GM18519 (cell line): ENCODE data around the gene CRYBG3.
"Not testable (repeated sequence)": the region's sequence is repeated elsewhere in the genome, so short reads cannot be mapped to it uniquely, and the experiment has no call there.

ENCODE experiments used
- ATAC-seq: cut with Tn5 transposase; IDR thresholded peaks from one replicate; pipeline ENCODE4 v1.9.1; 2021; ENCODE audit warnings: mild to moderate bottlenecking, moderate library complexity; ENCODE audit not compliant: unreplicated experiment, low FRiP score

Gene CRYBG3

GRCh38 chr3:97892852-97893251 is 71.0 kb downstream of the CRYBG3 start:
- ATAC-seq, result no peak

DNA sequence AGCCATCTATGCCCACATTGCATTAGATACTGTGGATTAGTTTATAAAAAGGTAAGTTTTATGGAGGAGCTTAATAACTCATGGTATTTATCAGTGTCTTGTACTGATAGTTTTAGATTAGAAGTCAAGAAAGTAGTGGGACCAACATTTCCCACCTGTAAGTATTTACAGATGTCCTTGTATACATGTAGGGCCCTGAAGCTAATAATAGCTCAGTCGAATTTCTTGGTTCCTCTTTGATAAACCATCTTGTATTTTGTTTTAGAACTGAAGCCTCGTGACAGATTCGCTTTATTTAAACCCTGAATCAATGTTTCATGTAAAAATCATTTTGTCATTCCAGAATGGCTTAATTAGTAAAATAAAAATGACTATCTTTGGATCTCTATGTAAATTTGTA is 73.4 kb downstream of the CRYBG3 start:
- ATAC-seq, result peak; percentile 60

- no peak for ATAC-seq
These were observed 74.3 kb downstream of the CRYBG3 start for GRCh38 chr3:97896129-97896528.

DNA sequence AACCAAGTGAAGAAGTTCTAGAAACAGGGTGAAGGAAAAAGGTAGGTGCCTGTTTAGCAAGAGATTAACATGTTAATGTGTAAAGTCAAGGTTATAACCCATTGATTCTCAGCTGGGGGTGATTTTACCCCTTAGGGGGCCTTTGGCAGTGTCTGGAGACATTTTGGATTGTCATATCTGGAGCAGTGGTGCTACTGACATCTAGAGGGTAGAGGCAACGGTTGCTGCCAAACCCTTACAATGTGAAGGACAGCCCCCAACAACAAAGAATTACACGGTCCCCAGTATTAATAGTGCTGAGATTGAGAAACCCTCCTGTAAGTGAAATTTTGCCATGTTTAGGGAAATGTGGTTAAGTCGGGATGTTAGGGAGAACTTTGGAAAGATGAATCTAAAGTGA is 74.7 kb downstream of the CRYBG3 start:
- no peak for ATAC-seq

- ATAC-seq, result no peak
These were observed 77.5 kb downstream of the CRYBG3 start for GRCh38 chr3:97899331-97899730.

DNA sequence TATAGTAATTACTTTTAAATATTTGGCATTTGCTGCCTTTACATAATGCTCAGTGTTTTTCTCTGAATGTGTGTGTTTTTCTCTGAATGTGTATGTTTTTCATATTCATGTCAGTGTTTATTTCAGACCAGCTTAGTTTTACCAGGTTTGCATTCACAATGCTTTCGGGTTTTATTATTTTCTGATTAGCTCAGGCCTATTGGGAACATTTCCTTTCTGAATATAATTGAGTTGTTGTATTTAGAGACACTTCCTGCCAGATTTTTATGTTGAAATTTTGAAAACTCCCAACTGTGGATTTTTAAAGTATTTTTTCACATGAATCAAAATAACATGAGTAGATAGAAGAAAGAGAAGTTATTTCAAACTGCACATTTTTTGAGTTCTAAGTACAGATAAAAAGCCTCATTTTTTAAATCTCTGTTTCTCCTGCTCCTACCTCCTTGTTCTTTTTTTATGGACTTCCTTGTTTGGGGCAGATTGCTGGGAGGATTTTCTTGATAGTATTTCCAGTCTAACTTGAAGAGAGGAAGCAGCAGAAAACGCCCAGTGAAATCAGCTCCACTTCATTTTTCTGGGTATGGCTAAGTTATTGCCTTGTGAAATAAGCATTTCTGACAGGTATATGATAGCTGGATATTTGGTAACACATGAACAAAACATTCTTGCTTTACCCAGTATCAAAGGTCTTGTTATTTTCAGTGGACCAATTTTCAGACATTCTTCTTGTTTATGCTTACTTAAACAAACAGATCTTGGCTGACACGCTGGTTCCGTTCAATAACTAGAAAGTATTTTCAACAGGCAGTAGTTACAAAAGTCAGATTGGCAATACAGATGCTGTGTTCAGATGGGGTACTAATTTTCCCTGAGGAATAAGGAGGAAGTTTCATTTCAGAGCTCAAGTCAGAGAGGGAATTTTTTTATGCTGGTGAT is 79.8 kb downstream of the CRYBG3 start:
- no peak for ATAC-seq

- not testable (repeated sequence) for ATAC-seq
These were observed 88.0 kb downstream of the CRYBG3 start for GRCh38 chr3:97909830-97910229.

DNA sequence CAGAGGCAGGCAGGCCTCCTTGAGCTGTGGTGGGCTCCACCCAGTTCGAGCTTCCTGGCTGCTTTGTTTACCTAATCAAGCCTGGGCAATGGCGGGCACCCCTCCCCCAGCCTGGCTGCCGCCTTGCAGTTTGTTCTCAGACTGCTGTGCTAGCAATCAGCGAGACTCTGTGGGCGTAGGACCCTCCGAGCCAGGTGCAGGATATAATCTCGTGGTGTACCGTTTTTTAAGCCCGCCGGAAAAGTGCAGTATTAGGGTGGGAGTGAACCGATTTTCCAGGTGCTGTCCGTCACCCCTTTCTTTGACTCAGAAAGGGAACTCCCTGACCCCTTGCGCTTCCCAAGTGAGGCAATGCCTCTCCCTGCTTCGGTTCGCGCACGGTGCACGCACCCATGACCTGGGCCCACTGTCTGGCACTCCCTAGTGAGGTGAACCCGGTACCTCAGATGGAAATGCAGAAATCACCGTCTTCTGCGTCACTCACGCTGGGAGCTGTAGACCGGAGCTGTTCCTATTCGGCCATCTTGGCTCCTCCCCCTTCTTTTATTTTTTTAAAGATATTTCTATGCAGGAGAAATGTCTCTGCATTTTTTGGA is 88.5 kb downstream of the CRYBG3 start:
- not testable (repeated sequence) for ATAC-seq

DNA sequence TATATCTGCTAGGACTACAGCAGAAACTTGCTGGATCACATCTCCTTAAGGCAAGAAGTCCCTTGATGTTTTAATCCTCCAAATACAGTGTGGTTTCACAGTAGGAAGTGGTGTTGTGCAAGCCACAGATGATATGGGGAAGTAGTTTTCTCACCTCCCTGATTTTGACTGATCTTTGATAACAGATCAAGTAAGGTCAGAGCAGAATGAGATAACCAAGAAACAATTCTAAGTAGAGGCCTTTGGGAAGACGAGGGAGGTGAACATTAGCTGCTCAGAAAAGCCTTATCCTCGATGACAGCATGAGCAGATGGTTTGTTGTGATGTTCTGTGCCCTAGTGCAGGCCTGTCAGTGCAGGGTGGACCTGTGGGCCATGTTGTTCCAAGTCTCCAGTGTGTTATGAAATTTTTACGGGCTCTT is 89.1 kb downstream of the CRYBG3 start:
- no peak for ATAC-seq

- ATAC-seq, result no peak
These were observed 89.6 kb downstream of the CRYBG3 start for GRCh38 chr3:97911459-97911858.

DNA sequence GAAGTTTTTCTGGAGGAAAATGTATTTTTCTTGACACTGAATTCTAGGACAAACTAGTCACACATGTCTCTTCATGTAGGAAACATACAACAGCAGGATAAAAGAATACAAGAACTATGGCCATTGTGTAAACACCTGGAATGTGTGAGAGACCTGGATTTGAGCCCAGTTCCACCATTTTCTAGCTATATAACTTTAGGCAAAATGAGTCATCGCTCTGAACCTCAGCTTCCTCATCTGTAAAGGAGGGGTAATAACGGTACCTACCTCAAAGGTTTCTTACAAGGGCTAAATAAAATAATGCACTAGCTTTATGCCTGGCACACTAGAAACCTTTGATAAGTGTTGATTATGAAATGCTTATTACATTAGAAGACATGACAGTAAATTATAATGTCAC is 92.6 kb downstream of the CRYBG3 start:
- no peak for ATAC-seq

DNA sequence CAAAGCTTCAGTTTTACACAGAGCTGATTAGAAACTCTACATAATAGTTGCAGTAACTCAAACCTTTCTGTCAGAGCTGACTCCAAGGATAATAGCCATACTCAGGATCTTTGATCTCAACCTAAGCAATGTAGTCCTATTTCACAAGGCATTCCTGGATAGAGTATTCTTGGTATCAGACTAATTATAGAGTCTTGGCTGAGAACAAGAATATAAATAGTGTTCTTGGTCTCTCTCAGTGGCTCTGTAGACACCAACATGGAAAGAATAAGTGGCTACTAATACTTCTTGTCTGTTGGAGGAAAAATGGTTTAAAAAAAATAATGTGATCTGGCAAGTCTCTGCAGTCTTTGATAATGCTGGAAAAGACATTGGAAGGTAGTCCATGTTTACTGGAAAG is 94.8 kb downstream of the CRYBG3 start:
- no peak for ATAC-seq

- ATAC-seq, result no peak
These were observed 96.2 kb downstream of the CRYBG3 start for GRCh38 chr3:97917813-97918536.

GRCh38 chr3:97927704-97928103 is 105.9 kb downstream of the CRYBG3 start:
- no peak for ATAC-seq

- ATAC-seq, result no peak
These were observed 107.2 kb downstream of the CRYBG3 start for GRCh38 chr3:97928986-97929385.

- no peak for ATAC-seq
These were observed 108.2 kb downstream of the CRYBG3 start for GRCh38 chr3:97930018-97930417.

DNA sequence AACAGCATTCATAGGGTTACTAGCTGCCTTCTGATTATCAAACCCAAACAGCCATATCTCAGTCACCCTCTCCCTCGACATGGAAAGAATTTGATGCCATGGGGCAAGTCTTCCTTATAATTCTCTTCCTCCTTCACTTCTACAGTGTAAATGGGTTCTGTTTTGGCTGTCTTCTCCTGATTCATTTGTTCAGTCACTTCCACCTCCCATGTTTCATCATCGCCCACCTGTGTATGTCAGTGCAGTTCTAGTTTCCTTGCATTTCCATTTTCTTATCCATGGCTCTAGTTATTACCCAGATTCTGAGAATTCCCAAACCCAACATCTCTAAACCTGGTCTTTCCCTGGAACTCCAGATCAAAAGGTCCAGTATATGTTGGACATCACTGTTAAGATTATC is 109.4 kb downstream of the CRYBG3 start:
- ATAC-seq, result no peak

GRCh38 chr3:97932387-97932801 is 110.6 kb downstream of the CRYBG3 start:
- no peak for ATAC-seq

- ATAC-seq, result no peak
These were observed 113.3 kb downstream of the CRYBG3 start for GRCh38 chr3:97934980-97935695.

GRCh38 chr3:97935842-97936241 is 114.0 kb downstream of the CRYBG3 start:
- no peak for ATAC-seq

GRCh38 chr3:97937205-97937604 is 115.4 kb downstream of the CRYBG3 start:
- ATAC-seq, result no peak
